Measurements from ENCODE around the gene VPS51. TPM values are rescaled to one million over a fixed set of nuclear protein-coding genes. Genes with fewer than 3 reads are reported as not detected.

The VPS51 gene
- total RNA-seq, 1 experiment from 2014 or later = 113 TPM

GRCh38 chr11:65053827-65054508 is 42.0 kb upstream of the VPS51 start:
- Histone ChIP-seq H3K4me3 (no peak overlapping the region), H3K4me1 (replicated peaks; ENCODE audit: insufficient read depth) (no peaks in the 10 kb centered on the region), H3K9me2 (ENCODE audit: insufficient read depth) (no peaks in the 10 kb centered on the region), H3K4me2 (no peak overlapping the region), H3K27me3 (ENCODE audit: insufficient read depth, low read depth) (no peaks in the 10 kb centered on the region), H3F3A (ENCODE audit: insufficient read depth, low read depth) (no peaks in the 10 kb centered on the region; the same call in 1 of the 2 replicates), H3K27ac (no peak overlapping the region), H3K36me3 (ENCODE audit: low read depth) (no peaks in the 10 kb centered on the region), H3K9me3 (ENCODE audit: insufficient read depth, low read depth) (no peaks in the 10 kb centered on the region), H4K20me1 (ENCODE audit: insufficient read depth) (no peaks in the 10 kb centered on the region), H2AFZ (no peak overlapping the region), H3K79me2 (ENCODE audit: low read depth) (no peaks in the 10 kb centered on the region)
- BruUV-seq (replicated peaks) = no TSS peak
- CTCF ChIA-PET = no interaction called here
- POLR2A ChIA-PET (ENCODE audit: unreplicated experiment) = interaction anchor here (0.7 kb wide), 1 partner anchor 431 kb away, joined by 4 read pairs; no protein-coding TSS in a partner anchor
- intact Hi-C loops (cut with micrococcal nuclease; ENCODE audit: unreplicated experiment) = no loop called here
- TF ChIP-seq EZH2 (IDR thresholded peaks at IDR 0.05; ENCODE audit: low read depth) = no peak
- TF ChIP-seq, protein P1, sequence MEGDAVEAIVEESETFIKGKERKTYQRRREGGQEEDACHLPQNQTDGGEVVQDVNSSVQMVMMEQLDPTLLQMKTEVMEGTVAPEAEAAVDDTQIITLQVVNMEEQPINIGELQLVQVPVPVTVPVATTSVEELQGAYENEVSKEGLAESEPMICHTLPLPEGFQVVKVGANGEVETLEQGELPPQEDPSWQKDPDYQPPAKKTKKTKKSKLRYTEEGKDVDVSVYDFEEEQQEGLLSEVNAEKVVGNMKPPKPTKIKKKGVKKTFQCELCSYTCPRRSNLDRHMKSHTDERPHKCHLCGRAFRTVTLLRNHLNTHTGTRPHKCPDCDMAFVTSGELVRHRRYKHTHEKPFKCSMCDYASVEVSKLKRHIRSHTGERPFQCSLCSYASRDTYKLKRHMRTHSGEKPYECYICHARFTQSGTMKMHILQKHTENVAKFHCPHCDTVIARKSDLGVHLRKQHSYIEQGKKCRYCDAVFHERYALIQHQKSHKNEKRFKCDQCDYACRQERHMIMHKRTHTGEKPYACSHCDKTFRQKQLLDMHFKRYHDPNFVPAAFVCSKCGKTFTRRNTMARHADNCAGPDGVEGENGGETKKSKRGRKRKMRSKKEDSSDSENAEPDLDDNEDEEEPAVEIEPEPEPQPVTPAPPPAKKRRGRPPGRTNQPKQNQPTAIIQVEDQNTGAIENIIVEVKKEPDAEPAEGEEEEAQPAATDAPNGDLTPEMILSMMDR (conservative IDR thresholded peaks at IDR 0.05) = no peak
- DNase-seq = no peak

- DNase-seq = no peak
- BruUV-seq (replicated peaks) = no TSS peak
- Histone ChIP-seq H3F3A (ENCODE audit: insufficient read depth, low read depth) (no peaks in the 10 kb centered on the region; the same call in 1 of the 2 replicates), H3K27ac (no peak overlapping the region), H3K36me3 (ENCODE audit: low read depth) (no peaks in the 10 kb centered on the region), H3K9me3 (ENCODE audit: insufficient read depth, low read depth) (no peaks in the 10 kb centered on the region), H3K4me3 (no peak overlapping the region), H3K79me2 (ENCODE audit: low read depth) (no peaks in the 10 kb centered on the region), H3K4me2 (no peak overlapping the region), H4K20me1 (ENCODE audit: insufficient read depth) (no peaks in the 10 kb centered on the region), H3K9me2 (ENCODE audit: insufficient read depth) (no peaks in the 10 kb centered on the region), H3K27me3 (ENCODE audit: insufficient read depth, low read depth) (no peaks in the 10 kb centered on the region), H3K4me1 (replicated peaks; ENCODE audit: insufficient read depth) (no peaks in the 10 kb centered on the region), H2AFZ (no peak overlapping the region)
- ChIA-PET CTCF (no interaction called here), POLR2A (ENCODE audit: unreplicated experiment) (interaction anchor here (0.6 kb wide), 1 partner anchor 11 kb away, joined by 5 read pairs; no protein-coding TSS in a partner anchor)
- intact Hi-C loops (cut with micrococcal nuclease; ENCODE audit: unreplicated experiment) = no loop called here
- no peak for TF ChIP-seq EZH2 (IDR thresholded peaks at IDR 0.05; ENCODE audit: low read depth)
- TF ChIP-seq, protein P1 (conservative IDR thresholded peaks at IDR 0.05) = no peak
Observed at GRCh38 chr11:65055538-65055937, 40.5 kb upstream of the VPS51 start.

DNA sequence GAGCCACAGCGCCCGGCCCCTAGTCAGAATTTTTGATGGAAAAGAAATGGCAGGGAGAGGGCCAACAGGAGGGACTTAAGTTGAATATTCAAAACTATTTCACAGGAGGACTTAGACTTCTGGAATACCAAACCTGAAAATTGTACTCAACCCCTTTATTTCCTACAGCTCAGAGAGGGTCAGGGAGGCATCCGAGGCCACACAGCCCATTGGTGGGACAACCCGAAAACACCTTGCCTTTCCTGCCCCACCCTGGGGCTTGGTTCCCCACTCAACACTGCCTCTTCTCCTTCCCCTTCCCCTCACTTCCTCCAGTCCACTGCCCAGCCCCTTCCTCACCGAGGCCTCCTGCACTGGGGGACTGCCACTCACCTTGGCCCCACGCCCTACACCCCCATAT is 39.0 kb upstream of the VPS51 start:
- BruUV-seq (replicated peaks) = no TSS peak
- no peak for TF ChIP-seq EZH2 (IDR thresholded peaks at IDR 0.05; ENCODE audit: low read depth)
- TF ChIP-seq, protein P1 (conservative IDR thresholded peaks at IDR 0.05) = no peak
- CTCF ChIA-PET = interaction anchor here (0.6 kb wide), 1 partner anchor 21 kb away, joined by 5 read pairs; no protein-coding TSS in a partner anchor
- H3K36me3 ChIP-seq (ENCODE audit: low read depth) = no peaks in the 10 kb centered on the region
- H3K27ac ChIP-seq = no peak overlapping the region
- POLR2A ChIA-PET (ENCODE audit: unreplicated experiment) = no interaction called here
- no peak for DNase-seq
- intact Hi-C loops (cut with micrococcal nuclease; ENCODE audit: unreplicated experiment) = no loop called here
- no peak overlapping the region for H3K4me2 ChIP-seq
- no peaks in the 10 kb centered on the region for H3F3A ChIP-seq (ENCODE audit: insufficient read depth, low read depth)
- H4K20me1 ChIP-seq (ENCODE audit: insufficient read depth) = no peaks in the 10 kb centered on the region
- H3K79me2 ChIP-seq (ENCODE audit: low read depth) = no peaks in the 10 kb centered on the region
- no peaks in the 10 kb centered on the region for H3K27me3 ChIP-seq (ENCODE audit: insufficient read depth, low read depth)
- no peaks in the 10 kb centered on the region for H3K9me3 ChIP-seq (ENCODE audit: insufficient read depth, low read depth)
- no peak overlapping the region for H3K4me3 ChIP-seq
- H2AFZ ChIP-seq = no peak overlapping the region
- H3K4me1 ChIP-seq (replicated peaks; ENCODE audit: insufficient read depth) = no peaks in the 10 kb centered on the region
- no peaks in the 10 kb centered on the region for H3K9me2 ChIP-seq (ENCODE audit: insufficient read depth)
